Stimulated activated CD4-positive, alpha-beta T cell treated with anti-CD3 and anti-CD28 coated beads, Interleukin-1b, Interleukin-23, amount 100 ng/mL, for 24 hours (primary cell): ENCODE results near the gene BTBD10.

Experiments
- DNase-seq, 4 experiments: peaks; one replicate each; pipeline ENCODE4 v3.0.0-alpha.2; 2020; ENCODE audit warnings: low read depth in 4 of 4, low spot score in 1 of 4

The BTBD10 gene

DNA sequence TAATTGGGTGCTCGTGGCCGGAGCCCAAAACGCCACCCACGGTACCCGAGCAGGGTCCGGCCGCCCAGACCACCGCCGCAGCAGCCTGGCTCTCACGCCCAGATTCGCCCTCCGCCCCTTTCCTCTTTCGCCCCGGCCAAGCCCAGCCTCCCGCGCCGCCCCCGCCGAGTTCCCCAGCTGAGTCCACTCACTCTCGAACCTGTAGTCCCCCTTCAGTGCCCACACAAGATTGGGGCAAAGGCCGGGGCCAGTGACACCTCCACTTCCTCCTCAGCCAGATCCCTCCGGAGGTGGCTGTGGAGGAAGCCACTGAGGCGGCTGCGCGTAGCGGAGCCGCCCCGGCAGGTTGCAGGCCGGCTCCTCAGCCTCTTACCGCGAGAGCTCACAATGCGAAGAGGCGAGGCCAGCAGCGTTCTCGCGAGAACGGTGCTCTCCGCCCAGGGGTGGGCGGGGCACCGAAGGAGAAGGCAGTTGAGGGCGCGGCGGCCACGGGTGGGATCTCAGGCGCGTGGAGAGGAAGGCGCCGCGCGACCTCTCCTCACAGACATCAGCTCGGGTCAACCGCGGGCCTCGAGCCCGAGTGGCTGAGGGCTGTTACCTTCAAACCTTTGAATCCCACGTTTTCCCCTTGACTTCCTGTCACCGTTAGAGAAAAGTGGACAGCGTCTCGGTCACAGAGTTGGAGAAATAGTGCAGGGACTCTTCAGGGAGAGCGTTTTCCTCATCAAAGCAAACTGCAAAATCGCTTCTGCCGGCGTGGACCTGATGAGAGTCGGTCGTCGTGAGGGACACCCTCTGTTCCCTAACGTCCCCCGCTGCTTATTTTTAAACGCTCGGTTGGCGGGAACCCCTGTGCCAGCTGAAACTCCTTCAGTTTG is at the start of gene BTBD10:
TSS of gene BTBD10 (minus strand) at position 322 of the 878 bp plus-strand sequence. CDS start 18,098 bp downstream, outside the sequence.
- peak; percentile 74 to 88 (median 84) for DNase-seq

GRCh38 chr11:13503393-13503792 is 40.4 kb upstream of the BTBD10 start:
- DNase-seq, result no peak

DNA sequence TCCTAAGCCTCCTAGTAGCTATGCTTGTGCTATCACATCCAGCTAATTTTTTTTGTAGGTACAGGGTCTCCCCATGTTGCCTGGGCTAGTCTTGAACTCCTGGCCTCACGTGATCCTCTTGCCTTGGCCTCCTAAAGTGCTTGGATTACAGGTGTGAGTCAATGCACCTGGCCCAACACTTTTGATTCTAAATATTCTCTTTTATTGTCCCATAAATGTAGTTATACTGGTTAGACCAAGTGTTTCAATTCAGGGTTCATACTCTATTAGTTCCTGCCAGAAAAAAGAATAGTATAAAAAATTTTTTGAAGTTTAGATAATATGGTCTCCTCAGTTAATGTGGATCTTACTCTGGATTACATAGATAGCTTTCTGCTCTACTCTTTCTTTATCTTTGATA is 39.5 kb upstream of the BTBD10 start:
- DNase-seq, result no peak

- DNase-seq, result no peak
These were observed 32.9 kb upstream of the BTBD10 start, which contains the start of gene PTH for GRCh38 chr11:13495929-13496328. Gene PTH, minus strand, starts transcription at chr11:13495997. Its CDS starts 3,142 bp downstream, at chr11:13492855.

DNA sequence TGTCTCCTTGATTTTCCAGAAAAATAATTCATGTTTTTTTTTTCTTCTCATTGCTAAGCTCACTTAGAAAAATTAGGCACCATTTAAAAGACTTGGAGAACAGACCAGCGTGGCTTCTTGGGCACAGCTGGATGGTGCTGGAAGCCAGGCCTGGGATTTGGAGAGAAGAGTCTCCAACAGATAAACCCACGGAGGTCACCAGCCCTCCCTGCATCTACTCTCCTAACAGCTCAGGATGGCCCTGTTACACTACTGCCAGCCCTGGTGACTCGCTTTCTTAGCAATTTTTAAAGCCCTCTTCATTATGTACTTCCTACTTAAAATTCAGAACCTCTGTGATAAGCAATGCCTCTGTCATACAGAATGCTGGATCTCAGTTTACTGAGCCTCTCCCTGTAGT is 31.0 kb upstream of the BTBD10 start:
- no peak for DNase-seq

DNA sequence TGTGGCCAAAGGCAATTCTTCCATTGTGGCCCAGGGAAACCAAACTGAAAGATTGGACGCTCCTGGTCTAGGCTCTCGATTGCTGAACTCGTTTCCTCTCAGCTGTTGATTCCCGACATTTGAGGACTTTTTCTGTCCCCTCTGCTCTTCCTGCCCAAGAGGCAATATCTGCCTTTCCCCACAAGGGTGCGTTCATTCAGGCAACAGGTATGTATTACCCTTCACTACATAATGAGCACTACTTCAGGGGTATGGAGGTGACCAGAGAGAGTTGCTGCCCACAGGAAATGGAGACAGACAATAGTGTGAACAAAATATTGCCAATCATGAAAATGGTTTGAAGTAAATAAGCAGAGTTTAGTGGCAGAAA is 24.6 kb upstream of the BTBD10 start:
- DNase-seq, result no peak

- DNase-seq, result peak in 3 of 4 experiments; percentile 31 to 50 (median 50)
These were observed 24.1 kb upstream of the BTBD10 start for GRCh38 chr11:13486926-13487660.

GRCh38 chr11:13480198-13480597 is 17.2 kb upstream of the BTBD10 start:
- DNase-seq, result no peak

- no peak for DNase-seq
These were observed 16.7 kb upstream of the BTBD10 start for GRCh38 chr11:13479688-13480087.

DNA sequence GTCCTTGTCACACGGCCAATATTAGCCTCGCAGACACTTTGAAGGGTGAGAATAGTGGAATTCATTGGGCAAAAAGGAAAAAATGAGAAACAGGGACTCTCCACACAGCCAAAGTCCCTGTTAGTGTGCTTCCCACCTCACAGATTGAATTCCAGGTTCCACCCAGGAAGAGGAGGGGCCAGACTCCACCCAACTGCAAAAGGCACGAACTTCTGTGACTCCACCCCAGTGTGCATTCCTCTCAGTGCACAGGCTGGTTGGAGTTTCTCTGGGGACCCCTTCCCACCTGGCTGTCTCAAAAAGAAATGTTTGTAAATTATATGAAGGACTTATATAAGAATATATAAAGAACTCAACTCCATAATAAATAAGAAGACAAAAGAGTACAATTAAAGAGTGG is 12.1 kb upstream of the BTBD10 start:
- no peak for DNase-seq

- DNase-seq, result no peak
These were observed 10.1 kb upstream of the BTBD10 start for GRCh38 chr11:13473013-13473722.

DNA sequence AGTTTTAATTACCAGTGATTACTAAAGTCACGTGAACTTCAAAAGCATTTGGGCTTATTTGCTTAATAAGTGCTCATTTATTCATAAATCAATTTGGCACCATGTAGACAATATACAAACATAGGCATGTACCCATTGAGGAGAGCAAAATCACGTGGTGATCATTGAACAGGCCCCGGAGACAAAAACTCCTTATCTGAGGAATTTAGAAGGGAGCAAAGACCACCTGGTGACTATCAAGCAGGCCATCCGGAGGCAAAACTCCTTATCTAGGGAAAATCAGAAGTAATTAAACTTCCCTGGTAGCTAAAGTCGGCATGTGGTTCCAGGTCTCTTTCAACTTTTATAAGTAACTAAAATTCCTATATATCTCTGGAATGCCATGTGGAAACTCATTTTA is 5.7 kb upstream of the BTBD10 start:
- DNase-seq, result no peak

DNA sequence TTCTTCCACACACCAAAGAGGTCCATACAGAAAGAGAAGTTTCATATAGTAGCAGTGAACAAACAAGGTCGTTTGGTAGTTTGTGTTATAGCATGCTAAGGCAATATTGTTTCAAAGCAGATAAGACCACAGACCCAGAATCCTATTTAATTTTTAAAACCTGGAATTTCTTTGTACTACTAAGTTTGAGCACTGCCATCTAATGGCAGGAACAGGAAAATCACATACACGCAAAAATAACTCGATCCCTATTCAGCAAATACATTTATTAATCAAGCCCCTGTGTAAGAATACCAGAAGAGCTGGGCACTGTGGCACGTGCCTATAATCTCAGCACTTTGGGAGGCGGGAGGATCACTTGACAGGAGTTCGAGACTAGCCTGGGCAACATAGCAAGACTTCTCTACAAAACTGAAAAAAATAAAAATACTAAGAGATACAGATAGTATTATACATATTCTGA is 2.9 kb upstream of the BTBD10 start:
- no peak for DNase-seq

GRCh38 chr11:13463779-13464290 is 813 bp upstream of the BTBD10 start:
- DNase-seq, result no peak

DNA sequence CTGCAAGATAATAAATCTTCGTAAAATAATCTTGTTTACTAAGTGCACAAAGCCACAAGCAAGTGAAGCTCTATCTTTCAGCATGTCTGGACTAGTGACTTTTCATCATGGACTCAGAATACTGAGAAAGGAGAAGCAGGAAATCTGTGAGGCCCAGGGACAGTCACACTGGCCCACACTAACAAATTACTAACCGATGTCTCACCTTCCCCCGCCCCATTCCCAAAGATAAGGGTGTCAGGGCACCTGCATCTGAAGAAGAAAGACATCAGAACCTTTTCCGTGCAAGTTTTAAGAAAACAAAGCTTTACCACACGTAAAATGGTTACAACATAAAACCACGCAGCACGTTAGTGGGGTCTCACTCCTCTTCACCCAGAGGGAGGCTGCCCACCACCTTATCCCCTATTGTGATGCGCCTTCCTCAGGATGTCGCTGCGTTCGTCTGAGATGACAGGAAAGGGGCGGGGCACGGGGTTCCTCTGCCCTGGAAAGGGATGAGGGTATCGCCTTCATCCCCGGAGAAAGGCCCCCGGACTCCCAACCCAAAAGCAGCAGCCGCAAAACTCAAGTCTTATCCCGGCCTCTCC is 616 bp downstream of the BTBD10 start:
- peak in 3 of 4 experiments; percentile 18 to 63 (median 54) for DNase-seq

DNA sequence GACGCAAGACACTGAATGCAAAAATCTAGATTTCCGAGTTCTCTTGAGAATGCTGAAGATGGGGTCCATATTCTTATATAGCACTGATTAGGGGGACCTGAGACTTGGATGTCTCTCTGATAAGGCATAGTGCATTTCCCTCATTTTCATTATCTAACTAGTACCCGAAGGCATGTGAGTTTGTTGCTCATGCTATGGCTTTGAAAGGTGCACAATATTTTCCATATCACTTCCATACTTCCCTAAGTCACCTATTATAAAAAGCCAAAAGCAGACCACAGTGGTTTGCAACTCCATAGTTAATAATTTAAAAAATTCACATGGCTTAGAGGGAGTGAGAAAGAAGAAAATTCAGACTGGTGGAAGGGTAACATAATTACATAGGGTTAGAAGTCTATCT is 1.7 kb downstream of the BTBD10 start:
- DNase-seq, result no peak

DNA sequence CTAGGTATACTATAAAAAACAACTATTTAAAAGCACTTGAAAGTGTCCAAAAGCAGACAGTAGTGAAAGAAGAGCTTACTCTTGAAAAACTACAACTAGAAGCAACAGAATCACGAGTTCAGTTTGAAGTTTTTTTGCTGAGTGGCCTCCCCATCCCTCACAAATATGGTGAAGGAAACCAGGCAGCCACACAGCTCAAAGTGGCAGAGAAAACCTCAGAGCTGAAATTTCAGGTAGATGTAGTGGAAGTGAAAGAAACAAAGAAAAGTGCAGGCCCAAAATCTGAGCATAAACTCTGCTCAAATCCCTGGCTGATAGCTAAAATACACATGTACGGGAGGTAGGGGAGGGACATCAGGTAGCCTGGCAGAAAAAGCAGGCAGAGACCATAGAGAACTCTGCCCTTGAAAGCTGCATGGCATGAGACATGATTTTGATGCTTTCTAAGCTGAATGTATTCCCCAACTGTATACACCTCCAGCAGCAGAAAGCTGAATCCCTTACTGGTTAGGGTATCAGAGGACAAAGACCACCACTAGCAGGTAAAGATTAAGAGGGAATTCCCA is 12.1 kb downstream of the BTBD10 start:
- no peak for DNase-seq

- DNase-seq, result no peak
These were observed 13.5 kb downstream of the BTBD10 start for GRCh38 chr11:13449522-13449921.

DNA sequence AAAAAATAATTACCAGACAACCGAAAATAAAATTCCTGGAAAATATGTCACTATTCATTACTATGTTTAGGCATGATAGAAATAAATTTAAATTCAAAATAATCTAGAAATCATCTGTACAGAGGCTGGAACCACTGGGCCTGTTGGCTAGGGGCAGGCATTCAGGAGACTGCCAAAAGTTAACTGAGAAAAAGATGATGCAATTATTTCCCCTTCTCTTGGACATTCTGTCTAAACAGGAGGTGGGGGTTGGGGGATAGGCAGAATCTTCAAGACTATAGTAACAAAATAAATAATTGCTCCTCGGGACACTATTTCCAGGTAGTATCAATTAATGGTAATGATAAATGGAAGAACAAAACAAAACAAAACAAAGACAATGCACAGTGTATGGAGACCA is 14.1 kb downstream of the BTBD10 start:
- DNase-seq, result no peak

DNA sequence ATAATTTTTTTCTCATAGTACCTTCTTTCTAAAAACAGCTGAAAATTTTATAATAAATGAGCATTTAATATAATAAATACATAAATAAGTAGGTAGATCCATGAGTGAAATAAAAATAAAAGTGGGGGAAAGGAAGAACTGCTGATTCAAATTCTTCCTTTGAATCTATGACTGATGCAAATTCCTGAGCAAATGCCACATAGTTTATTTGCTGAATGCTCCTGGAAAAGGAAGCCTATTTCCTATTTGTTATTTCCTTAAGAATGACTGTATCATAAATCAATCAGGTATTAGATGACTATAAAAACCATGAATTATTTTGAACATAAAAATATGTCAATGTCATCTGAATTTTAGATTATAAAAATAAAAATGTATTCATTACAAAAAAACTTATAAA is 16.6 kb downstream of the BTBD10 start:
- DNase-seq, result no peak

GRCh38 chr11:13445588-13445987 is 17.4 kb downstream of the BTBD10 start:
- DNase-seq, result no peak
